PFSK-1 (cell line): ENCODE results near the gene MACROD1.

Source experiments
- FOXP2 ChIP-seq: optimal IDR thresholded peaks from 2 replicates; pipeline ENCODE3; 2011; ENCODE audit warnings: borderline replicate concordance, control low read depth, inconsistent platforms; ENCODE audit not compliant: insufficient read depth; ENCODE audit errors: extremely low read length, extremely low read depth
- POLR2AphosphoS5 ChIP-seq: IDR thresholded peaks from 2 replicates; pipeline ENCODE4 v1.6.1; 2012; ENCODE audit warnings: low read depth, mild to moderate bottlenecking, control low read depth, low read length, moderate library complexity
- SIN3A ChIP-seq: IDR thresholded peaks from 2 replicates; pipeline ENCODE4 v1.6.1; 2012; ENCODE audit warnings: mild to moderate bottlenecking, low read length, moderate library complexity, borderline replicate concordance; ENCODE audit not compliant: insufficient read depth
- TAF1 ChIP-seq: IDR thresholded peaks from 2 replicates; pipeline ENCODE4 v1.6.1; 2012; ENCODE audit warnings: low read length, control low read depth, borderline replicate concordance; ENCODE audit not compliant: insufficient read depth
- TF ChIP-seq, protein P1 (sequence below), 2 experiments: IDR thresholded peaks; 2 replicates each; pipeline versions ENCODE4 v1.6.1 to v1.8.0; 2011 to 2012; ENCODE audit warnings: low read depth in 2 of 2, low read length in 2 of 2, control low read depth in 1 of 2, inconsistent platforms in 1 of 2, mild to moderate bottlenecking in 1 of 2, moderate library complexity in 1 of 2; ENCODE audit not compliant: insufficient read depth in 1 of 2

Gene MACROD1

DNA sequence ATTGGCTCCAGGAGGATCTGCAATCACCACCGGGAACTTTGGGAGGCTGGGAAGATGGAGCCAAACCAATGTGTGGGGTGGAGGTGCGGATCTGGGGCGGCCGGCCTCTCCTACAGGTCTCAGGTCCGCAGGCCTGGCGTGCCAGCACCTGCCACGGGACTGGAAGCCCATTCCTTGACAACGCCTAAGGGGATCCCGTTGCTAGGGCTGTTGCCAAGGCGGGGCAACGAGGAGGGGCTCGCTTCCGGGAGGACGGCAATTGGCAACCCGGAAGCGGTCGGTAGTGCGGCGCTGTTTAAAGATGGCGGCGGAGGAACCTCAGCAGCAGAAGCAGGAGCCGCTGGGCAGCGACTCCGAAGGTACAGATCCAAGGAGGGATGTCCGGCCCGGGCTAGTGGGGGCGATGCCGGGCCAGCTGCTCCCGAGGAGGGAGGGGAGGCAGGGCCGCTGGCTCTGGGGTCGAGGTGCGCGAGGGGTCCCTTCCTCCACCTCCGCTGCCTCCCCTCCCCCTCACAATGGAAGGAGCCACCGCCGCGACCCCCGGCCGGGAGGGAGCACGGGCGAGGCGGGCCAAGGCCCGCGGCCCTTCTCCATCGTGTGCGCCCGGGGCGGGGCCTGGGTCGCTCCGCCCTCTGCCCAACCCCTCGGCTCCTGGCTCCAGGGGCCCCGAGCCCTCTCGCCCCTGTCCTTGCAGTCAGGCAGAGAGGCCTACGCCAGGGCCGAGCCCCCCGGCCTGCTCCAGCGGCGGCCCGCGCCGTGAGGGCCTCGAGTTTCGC is 179.6 kb downstream of the MACROD1 start, which contains the start of gene OTUB1:
Gene OTUB1, plus strand, starts transcription at position 283 of the 776 bp plus-strand sequence. Its CDS starts 19 bp downstream, at position 302.
- TF ChIP-seq SIN3A (0 out of 2 replicates have a peak, but pooled peaks have one; percentile 65), FOXP2 (peak; percentile 87), POLR2AphosphoS5 (peak; percentile 84), TAF1 (peak; percentile 97)
- TF ChIP-seq, protein P1, sequence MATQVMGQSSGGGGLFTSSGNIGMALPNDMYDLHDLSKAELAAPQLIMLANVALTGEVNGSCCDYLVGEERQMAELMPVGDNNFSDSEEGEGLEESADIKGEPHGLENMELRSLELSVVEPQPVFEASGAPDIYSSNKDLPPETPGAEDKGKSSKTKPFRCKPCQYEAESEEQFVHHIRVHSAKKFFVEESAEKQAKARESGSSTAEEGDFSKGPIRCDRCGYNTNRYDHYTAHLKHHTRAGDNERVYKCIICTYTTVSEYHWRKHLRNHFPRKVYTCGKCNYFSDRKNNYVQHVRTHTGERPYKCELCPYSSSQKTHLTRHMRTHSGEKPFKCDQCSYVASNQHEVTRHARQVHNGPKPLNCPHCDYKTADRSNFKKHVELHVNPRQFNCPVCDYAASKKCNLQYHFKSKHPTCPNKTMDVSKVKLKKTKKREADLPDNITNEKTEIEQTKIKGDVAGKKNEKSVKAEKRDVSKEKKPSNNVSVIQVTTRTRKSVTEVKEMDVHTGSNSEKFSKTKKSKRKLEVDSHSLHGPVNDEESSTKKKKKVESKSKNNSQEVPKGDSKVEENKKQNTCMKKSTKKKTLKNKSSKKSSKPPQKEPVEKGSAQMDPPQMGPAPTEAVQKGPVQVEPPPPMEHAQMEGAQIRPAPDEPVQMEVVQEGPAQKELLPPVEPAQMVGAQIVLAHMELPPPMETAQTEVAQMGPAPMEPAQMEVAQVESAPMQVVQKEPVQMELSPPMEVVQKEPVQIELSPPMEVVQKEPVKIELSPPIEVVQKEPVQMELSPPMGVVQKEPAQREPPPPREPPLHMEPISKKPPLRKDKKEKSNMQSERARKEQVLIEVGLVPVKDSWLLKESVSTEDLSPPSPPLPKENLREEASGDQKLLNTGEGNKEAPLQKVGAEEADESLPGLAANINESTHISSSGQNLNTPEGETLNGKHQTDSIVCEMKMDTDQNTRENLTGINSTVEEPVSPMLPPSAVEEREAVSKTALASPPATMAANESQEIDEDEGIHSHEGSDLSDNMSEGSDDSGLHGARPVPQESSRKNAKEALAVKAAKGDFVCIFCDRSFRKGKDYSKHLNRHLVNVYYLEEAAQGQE (IDR thresholded peaks at IDR 0.05; ENCODE audit: insufficient read depth in 1 of 2, low read depth in 2 of 2, low read length in 2 of 2): no peak; a peak in 1 of 4 replicates

GRCh38 chr11:63985812-63986155 is 180.1 kb downstream of the MACROD1 start:
- TF ChIP-seq POLR2AphosphoS5: no peak
- TF ChIP-seq SIN3A: no peak

- TF ChIP-seq SIN3A (no peak), FOXP2 (no peak), POLR2AphosphoS5 (no peak), TAF1 (no peak)
- TF ChIP-seq, protein P1 (IDR thresholded peaks at IDR 0.05; ENCODE audit: insufficient read depth in 1 of 2, low read depth in 2 of 2, low read length in 2 of 2): no peak
Measured at GRCh38 chr11:63979426-63979825, 186.5 kb downstream of the MACROD1 start.

DNA sequence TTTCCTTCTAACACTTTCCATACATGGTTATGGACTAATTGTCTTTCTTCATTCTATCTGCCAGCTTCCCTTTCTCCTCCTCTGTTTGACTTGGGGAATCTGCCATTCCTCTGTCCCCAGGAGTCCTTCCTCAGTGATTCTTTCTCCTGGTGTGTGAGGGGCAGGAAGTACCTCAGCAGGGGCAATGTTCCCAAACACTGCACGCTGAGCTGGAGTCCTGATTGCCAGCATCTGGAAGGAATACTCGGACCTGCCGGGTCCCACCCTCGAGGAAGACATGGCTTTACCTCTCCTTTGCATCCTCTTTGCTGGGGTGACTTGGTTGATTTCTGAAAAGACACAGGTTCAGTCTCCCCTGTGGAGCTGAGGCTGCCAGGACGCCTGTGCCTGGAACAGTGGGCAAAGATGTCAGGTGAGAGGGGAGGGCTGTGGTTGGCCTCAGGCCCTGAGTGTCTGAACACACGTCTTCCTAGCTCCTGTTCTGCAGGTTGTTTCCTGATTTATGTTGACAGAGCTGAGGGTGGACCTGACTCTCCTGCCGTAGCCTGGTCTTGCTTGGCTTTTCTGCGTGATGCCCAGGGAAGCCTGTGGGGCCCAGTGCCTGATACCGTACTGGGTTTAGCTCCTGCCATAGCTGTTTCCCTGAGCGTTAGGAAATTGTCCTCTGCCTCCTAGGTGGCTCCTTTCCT is 187.2 kb downstream of the MACROD1 start:
- no peak for TF ChIP-seq TAF1
- TF ChIP-seq POLR2AphosphoS5: peak; percentile 19; the same call in 1 of the 2 replicates

DNA sequence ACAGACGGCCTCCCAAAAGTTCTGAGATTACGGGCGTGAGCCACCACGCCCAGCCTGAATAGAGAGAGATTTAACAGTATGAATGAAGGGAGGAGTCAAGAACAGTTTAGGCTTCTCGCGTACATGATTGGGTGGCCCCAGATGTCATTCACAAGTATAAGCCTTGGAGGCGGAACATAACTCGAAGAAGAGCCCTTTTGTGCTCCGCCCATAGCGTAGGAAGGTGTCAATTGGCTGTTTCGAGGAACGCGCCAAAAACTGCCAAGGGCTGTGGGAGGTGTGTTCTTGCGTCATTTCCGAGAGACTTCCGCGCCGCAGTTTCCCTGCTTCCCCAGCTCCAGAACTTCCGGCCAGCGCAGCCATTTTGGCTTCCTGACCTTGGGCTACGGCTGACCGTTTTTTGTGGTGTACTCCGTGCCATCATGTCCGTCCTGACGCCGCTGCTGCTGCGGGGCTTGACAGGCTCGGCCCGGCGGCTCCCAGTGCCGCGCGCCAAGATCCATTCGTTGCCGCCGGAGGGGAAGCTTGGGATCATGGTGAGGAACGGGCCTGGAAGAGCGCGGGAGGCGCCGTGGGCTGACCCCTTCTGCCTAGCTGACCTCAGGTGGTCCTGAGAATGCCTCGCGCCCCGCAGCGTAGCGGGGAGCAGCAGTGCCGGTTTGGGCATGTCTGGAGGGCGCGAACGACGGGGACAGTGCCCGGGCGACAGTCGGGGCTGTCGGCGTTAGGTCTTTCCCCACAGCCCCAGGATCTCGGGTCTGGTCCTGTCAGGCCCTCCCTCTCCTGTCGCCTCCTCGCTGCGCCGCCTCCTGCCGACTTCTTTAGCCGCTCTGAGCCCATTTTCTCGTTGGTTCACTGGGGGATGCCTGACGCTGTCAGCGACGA is 191.4 kb downstream of the MACROD1 start, which contains the start of gene COX8A:
Gene COX8A, plus strand, starts transcription at position 362 of the 885 bp plus-strand sequence. Its CDS starts 61 bp downstream, at position 423.
- peak; percentile 77 for TF ChIP-seq FOXP2
- TF ChIP-seq POLR2AphosphoS5: peak; percentile 96
- peak; percentile 46; the same call in 1 of the 2 replicates for TF ChIP-seq SIN3A
- TF ChIP-seq TAF1: peak; percentile 96
- TF ChIP-seq, protein P1 (IDR thresholded peaks at IDR 0.05; ENCODE audit: insufficient read depth in 1 of 2, low read depth in 2 of 2, low read length in 2 of 2): no peak; a peak in 1 of 4 replicates
